ENCODE data around the gene SERPINA3. TPM values are rescaled to one million over a fixed set of nuclear protein-coding genes. Genes with fewer than 3 reads are reported as not detected.

SERPINA3 gene
- total and polyA plus RNA-seq, 10 of the 15 experiments (the other 5 are each of a cell fraction or from before 2014, with no cell fraction given): 2.2 TPM; not detected in 9

- Histone ChIP-seq H3K27ac (ENCODE audit: control insufficient read depth, insufficient read depth) (no peak overlapping the region), H3K4me2 (ENCODE audit: control insufficient read depth, insufficient read depth) (no peak overlapping the region), H3K79me2 (ENCODE audit: control insufficient read depth, insufficient read depth, low read length) (no peaks in the 10 kb centered on the region), H4K20me1 (ENCODE audit: control insufficient read depth, insufficient read depth) (no peaks in the 10 kb centered on the region), H3K9ac (ENCODE audit: control insufficient read depth, insufficient read depth, low read length) (no peak overlapping the region), H3K4me1 (ENCODE audit: control insufficient read depth, insufficient read depth, low read length) (no peaks in the 10 kb centered on the region), H2AFZ (ENCODE audit: control insufficient read depth, low read depth, low read length) (no peak overlapping the region), H3K4me3 (no peak overlapping the region), H3K9me3 (replicated peaks; ENCODE audit: control insufficient read depth, insufficient read depth, low read length) (no peaks in the 10 kb centered on the region), H3K36me3 (ENCODE audit: control insufficient read depth in 2 of 2, insufficient read depth in 2 of 2, low read length in 1 of 2) (no peaks in the 10 kb centered on the region), H3K27me3 (replicated peaks in 1 of 2; ENCODE audit: control insufficient read depth in 2 of 2, insufficient read depth in 2 of 2, low read length in 1 of 2) (no peaks in the 10 kb centered on the region)
- BruUV-seq (replicated peaks): no TSS peak
- ChIA-PET CTCF (interaction anchor here (1.1 kb wide), 1 partner anchor 13 kb away, joined by 3 read pairs; no protein-coding TSS in a partner anchor), SMC1A (ENCODE audit: uncharacterized antibody, unreplicated experiment) (no interaction called here), POLR2A (no interaction called here), RAD21 (ENCODE audit: unreplicated experiment) (no interaction called here)
- no peak for ATAC-seq
- in situ Hi-C loops (cut with MboI): no loop called here
- no peak for DNase-seq (ENCODE audit: low read depth, low spot score)
- intact Hi-C loops (cut with micrococcal nuclease; ENCODE audit: unreplicated experiment): no loop called here
- FAIRE-seq: no peak
- WGBS (ENCODE audit: insufficient coverage, insufficient replicate concordance, low lambda C conversion rate, missing lambda C conversion rate): 18% methylated on average over 4 of the region's 4 CpGs
- TF ChIP-seq GABPA (IDR thresholded peaks at IDR 0.05; ENCODE audit: low read depth) (no peak), POLR2A (IDR thresholded peaks at IDR 0.05; ENCODE audit: low read depth, low read length) (no peak), ATF3 (IDR thresholded peaks at IDR 0.05; ENCODE audit: borderline replicate concordance, extremely low read depth, low read depth, low read length) (no peak), BMI1 (IDR thresholded peaks at IDR 0.05; ENCODE audit: borderline replicate concordance) (no peak), RBBP5 (conservative IDR thresholded peaks at IDR 0.05) (no peak), BCL3 (IDR thresholded peaks at IDR 0.05; ENCODE audit: borderline replicate concordance, insufficient read depth, low read depth, low read length, poor library complexity, severe bottlenecking) (no peak), KAT2A (conservative IDR thresholded peaks at IDR 0.05; ENCODE audit: control insufficient read depth, low read depth, low read length) (no peak), SKIL (IDR thresholded peaks at IDR 0.05; ENCODE audit: low read depth, poor library complexity, severe bottlenecking) (no peak), PRDM15 (CRISPR knock-in tag; IDR thresholded peaks at IDR 0.05) (no peak), JUNB (IDR thresholded peaks at IDR 0.05) (no peak), E2F4 (IDR thresholded peaks at IDR 0.05; ENCODE audit: low read depth, low read length) (no peak), PBX3 (IDR thresholded peaks at IDR 0.05; ENCODE audit: insufficient replicate concordance, low read depth, low read length) (no peak), SREBF1 (IDR thresholded peaks at IDR 0.05; ENCODE audit: low read length) (no peak), HDAC6 (IDR thresholded peaks at IDR 0.05; ENCODE audit: unreplicated experiment) (no peak), MXI1 (IDR thresholded peaks at IDR 0.05; ENCODE audit: low read depth, low read length) (no peak)
Observed at GRCh38 chr14:94630396-94630795, 18.2 kb downstream of the SERPINA3 start.

All from GM12878 (cell line).